H9 (cell line): Measurements from ENCODE around the gene TIMM22. TPM values are rescaled to one million over a fixed set of nuclear protein-coding genes. Genes with fewer than 3 reads are reported as not detected.

ENCODE experiments used
- DNase-seq: peaks from one replicate; pipeline ENCODE4 v3.0.0-alpha.2; 2017
- H2AFZ ChIP-seq: one replicate; pipeline ENCODE4 v1.6.1; 2013; ENCODE audit warnings: mild to moderate bottlenecking, low read length, control low read depth, moderate library complexity
- H2AK5ac ChIP-seq: 2 replicates; pipeline ENCODE4 v1.6.1; 2013; ENCODE audit warnings: low read length, control low read depth, mixed read lengths; ENCODE audit not compliant: insufficient read length
- H2BK120ac ChIP-seq: one replicate; pipeline ENCODE4 v1.6.1; 2013; ENCODE audit warnings: low read depth, mild to moderate bottlenecking, low read length, control low read depth, inconsistent platforms; ENCODE audit not compliant: poor library complexity, severe bottlenecking
- H2BK12ac ChIP-seq: 2 replicates; pipeline ENCODE4 v1.6.1; 2013; ENCODE audit warnings: low read length, control low read depth, mixed read lengths, low read depth; ENCODE audit not compliant: insufficient read length
- H2BK15ac ChIP-seq: 2 replicates; pipeline ENCODE4 v1.6.1; 2013; ENCODE audit warnings: low read depth, low read length, control low read depth
- H2BK20ac ChIP-seq: one replicate; pipeline ENCODE4 v1.6.1; 2013; ENCODE audit warnings: low read depth, mild to moderate bottlenecking, low read length, control low read depth, inconsistent platforms; ENCODE audit not compliant: poor library complexity, severe bottlenecking
- H2BK5ac ChIP-seq: 2 replicates; pipeline ENCODE4 v1.6.1; 2013; ENCODE audit warnings: low read length, control low read depth, mixed read lengths; ENCODE audit not compliant: insufficient read length
- H3K14ac ChIP-seq: 2 replicates; pipeline ENCODE4 v1.6.1; 2013; ENCODE audit warnings: low read length, control low read depth; ENCODE audit not compliant: insufficient read depth
- H3K18ac ChIP-seq: 2 replicates; pipeline ENCODE4 v1.6.1; 2013; ENCODE audit warnings: low read depth, mild to moderate bottlenecking, mixed read lengths, low read length, control low read depth; ENCODE audit not compliant: insufficient read length
- H3K23ac ChIP-seq: 2 replicates; pipeline ENCODE4 v1.6.1; 2013; ENCODE audit warnings: low read length, control low read depth, mixed read lengths, low read depth; ENCODE audit not compliant: insufficient read length
- H3K23me2 ChIP-seq: 2 replicates; pipeline ENCODE4 v1.6.1; 2013; ENCODE audit warnings: low read depth, mild to moderate bottlenecking, mixed read lengths, low read length, control low read depth; ENCODE audit not compliant: insufficient read length, poor library complexity, severe bottlenecking
- H3K27ac ChIP-seq: 2 replicates; pipeline ENCODE4 v1.5.1; 2013; ENCODE audit warnings: low read length, control low read depth, mixed read lengths, low read depth; ENCODE audit not compliant: insufficient read length
- H3K27me3 ChIP-seq: 2 replicates; pipeline ENCODE4 v1.6.1; 2013; ENCODE audit warnings: low read length, control low read depth, inconsistent platforms; ENCODE audit not compliant: insufficient read depth
- H3K4ac ChIP-seq: 2 replicates; pipeline ENCODE4 v1.6.1; 2013; ENCODE audit warnings: low read depth, mild to moderate bottlenecking, control low read depth, inconsistent platforms, low read length, moderate library complexity
- H3K4me1 ChIP-seq: 2 replicates; pipeline ENCODE4 v1.6.1; 2013; ENCODE audit warnings: low read length, control low read depth, inconsistent platforms; ENCODE audit not compliant: insufficient read depth
- H3K4me2 ChIP-seq: 2 replicates; pipeline ENCODE4 v1.6.1; 2013; ENCODE audit warnings: low read length, control low read depth, mixed read lengths; ENCODE audit not compliant: insufficient read length, insufficient read depth
- H3K56ac ChIP-seq: 2 replicates; pipeline ENCODE4 v1.6.1; 2013; ENCODE audit warnings: low read depth, mild to moderate bottlenecking, mixed read lengths, low read length, control low read depth; ENCODE audit not compliant: insufficient read length
- H3K79me1 ChIP-seq: 2 replicates; pipeline ENCODE4 v1.6.1; 2013; ENCODE audit warnings: low read depth, mild to moderate bottlenecking, moderate library complexity, low read length, control low read depth, inconsistent platforms; ENCODE audit not compliant: insufficient read depth, poor library complexity, severe bottlenecking
- H3K79me2 ChIP-seq: 2 replicates; pipeline ENCODE4 v1.6.1; 2013; ENCODE audit warnings: low read length, control low read depth, inconsistent platforms; ENCODE audit not compliant: insufficient read depth
- H3K9ac ChIP-seq: 2 replicates; pipeline ENCODE4 v1.6.1; 2013; ENCODE audit warnings: low read length, control low read depth, mixed read lengths; ENCODE audit not compliant: insufficient read length; ENCODE audit errors: extremely low read depth
- H3K9me3 ChIP-seq: one replicate; pipeline ENCODE4 v1.6.1; 2013; ENCODE audit warnings: low read depth, low read length, inconsistent platforms; ENCODE audit not compliant: control insufficient read depth
- H3T11ph ChIP-seq: one replicate; pipeline ENCODE4 v1.6.1; 2013; ENCODE audit warnings: mild to moderate bottlenecking, low read length, control low read depth, inconsistent platforms
- H4K20me1 ChIP-seq: one replicate; pipeline ENCODE4 v1.6.1; 2013; ENCODE audit not compliant: control insufficient read depth, insufficient read length, insufficient read depth
- H4K5ac ChIP-seq: 2 replicates; pipeline ENCODE4 v1.6.1; 2013; ENCODE audit warnings: low read depth, mild to moderate bottlenecking, mixed read lengths, low read length, control low read depth; ENCODE audit not compliant: insufficient read length
- H4K8ac ChIP-seq: replicated peaks from 2 replicates; pipeline ENCODE4 v1.6.1; 2013; ENCODE audit warnings: low read length, control low read depth, mixed read lengths, low read depth; ENCODE audit not compliant: insufficient read length
- H4K91ac ChIP-seq: 2 replicates; pipeline ENCODE4 v1.6.1; 2013; ENCODE audit warnings: low read depth, mild to moderate bottlenecking, moderate library complexity, mixed read lengths, low read length, control low read depth; ENCODE audit not compliant: insufficient read length
- H3K27ac Mint-ChIP-seq, 3 experiments: 2 replicates in 2 of 3; 3 replicates in 1 of 3; pipeline ENCODE4 v1.8.0; 2020 to 2021; ENCODE audit warnings: mixed read lengths in 3 of 3, mild to moderate bottlenecking in 1 of 3, moderate library complexity in 1 of 3
- H3K27me3 Mint-ChIP-seq: 2 replicates; pipeline ENCODE4 v1.8.0; 2021; ENCODE audit warnings: low read depth, mild to moderate bottlenecking, moderate library complexity, mixed read lengths
- H3K36me3 Mint-ChIP-seq, 3 experiments: 2 replicates in 2 of 3; 3 replicates in 1 of 3; pipeline ENCODE4 v1.8.0; 2020 to 2021; ENCODE audit warnings: low read depth in 3 of 3, mixed read lengths in 3 of 3; ENCODE audit not compliant: insufficient read depth in 1 of 3
- H3K4me1 Mint-ChIP-seq, 2 experiments: 2 replicates each; pipeline ENCODE4 v1.8.0; 2020; ENCODE audit warnings: mixed read lengths in 2 of 2
- H3K4me3 Mint-ChIP-seq, 2 experiments: 2 replicates in 1 of 2; 3 replicates in 1 of 2; pipeline ENCODE4 v1.8.0; 2020 to 2021; ENCODE audit warnings: mild to moderate bottlenecking in 2 of 2, mixed read lengths in 2 of 2, moderate library complexity in 1 of 2
- H3K9me3 Mint-ChIP-seq, 2 experiments: 2 replicates in 1 of 2; 3 replicates in 1 of 2; pipeline ENCODE4 v1.8.0; 2020; ENCODE audit warnings: mild to moderate bottlenecking in 2 of 2, mixed read lengths in 2 of 2, moderate library complexity in 1 of 2
- WGBS: extraction: QIAGEN DNeasy Blood & Tissue Kit; methylation state at CpG from one replicate; pipeline ENCODE4 v1.1.7; 2013; ENCODE audit warnings: missing lambda C conversion rate, low lambda C conversion rate, mixed read lengths; ENCODE audit not compliant: insufficient read length; ENCODE audit errors: extremely low coverage; 5-methylcytosine and 5-hydroxymethylcytosine counted together
- total RNA-seq: library from RNA; stranded (reverse); gene quantifications from 2 replicates; pipeline ENCODE4 v1.2.1, GENCODE V29; 2021
- TF ChIP-seq, protein P1 (sequence below): fragments of 200-600 bp; sonication (generic); conservative IDR thresholded peaks from 3 replicates; pipeline ENCODE4 v1.8.0; 2021; ENCODE audit warnings: antibody characterized with exemption, mild to moderate bottlenecking

TIMM22 gene
- total RNA-seq, 1 experiment from 2014 or later = 23.0 TPM

DNA sequence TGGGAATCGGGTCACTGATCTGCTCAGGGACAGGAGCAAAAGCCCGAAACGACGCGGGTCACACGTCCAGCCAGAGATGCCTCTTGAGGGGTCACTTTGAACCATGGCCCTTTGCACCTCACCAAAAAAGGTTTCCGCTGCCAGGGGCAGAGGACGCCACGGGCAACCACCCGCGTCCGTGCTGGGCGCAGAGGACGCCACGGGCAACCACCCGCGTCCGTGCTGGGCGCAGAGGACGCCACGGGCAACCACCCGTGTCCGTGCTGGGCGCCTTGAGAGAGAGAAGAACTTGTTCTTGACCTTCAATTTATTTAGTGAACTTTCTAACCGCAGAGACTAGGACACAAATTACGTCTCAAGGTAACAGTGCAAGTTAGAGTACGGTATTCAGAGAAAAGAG is 35.5 kb downstream of the TIMM22 start:
- Histone ChIP-seq H2AK5ac (no peak overlapping the region), H3K79me1 (no peaks in the 10 kb centered on the region), H3K56ac (no peak overlapping the region), H3K4me2 (peak overlapping the region; percentile 56), H3K9ac (no peak overlapping the region), H3K4ac (no peak overlapping the region), H3T11ph (no peak overlapping the region), H3K4me1 (no peaks in the 10 kb centered on the region), H2BK20ac (no peak overlapping the region), H2BK12ac (no peak overlapping the region), H3K23ac (no peak overlapping the region), H2BK5ac (no peak overlapping the region), H3K23me2 (peaks cover 9% of the 10 kb centered on the region), H2BK120ac (no peak overlapping the region), H4K20me1 (no peaks in the 10 kb centered on the region), H3K9me3 (no peaks in the 10 kb centered on the region), H2BK15ac (no peak overlapping the region), H4K8ac (no peak overlapping the region), H2AFZ (no peak overlapping the region), H4K5ac (no peak overlapping the region), H3K27ac (no peak overlapping the region), H3K79me2 (no peaks in the 10 kb centered on the region), H3K14ac (no peak overlapping the region), H3K27me3 (no peaks in the 10 kb centered on the region), H3K18ac (no peak overlapping the region), H4K91ac (no peak overlapping the region)
- H3K27ac Mint-ChIP-seq = no peak overlapping the region
- H3K36me3 Mint-ChIP-seq = no peaks in the 10 kb centered on the region; a peak in 2 of 7 replicates
- DNase-seq = no peak
- H3K4me1 Mint-ChIP-seq = peaks cover 2 to 16% of the 10 kb centered on the region in 2 experiments; a peak in 3 of 4 replicates
- peaks cover 18% of the 10 kb centered on the region for H3K27me3 Mint-ChIP-seq
- TF ChIP-seq, protein P1, sequence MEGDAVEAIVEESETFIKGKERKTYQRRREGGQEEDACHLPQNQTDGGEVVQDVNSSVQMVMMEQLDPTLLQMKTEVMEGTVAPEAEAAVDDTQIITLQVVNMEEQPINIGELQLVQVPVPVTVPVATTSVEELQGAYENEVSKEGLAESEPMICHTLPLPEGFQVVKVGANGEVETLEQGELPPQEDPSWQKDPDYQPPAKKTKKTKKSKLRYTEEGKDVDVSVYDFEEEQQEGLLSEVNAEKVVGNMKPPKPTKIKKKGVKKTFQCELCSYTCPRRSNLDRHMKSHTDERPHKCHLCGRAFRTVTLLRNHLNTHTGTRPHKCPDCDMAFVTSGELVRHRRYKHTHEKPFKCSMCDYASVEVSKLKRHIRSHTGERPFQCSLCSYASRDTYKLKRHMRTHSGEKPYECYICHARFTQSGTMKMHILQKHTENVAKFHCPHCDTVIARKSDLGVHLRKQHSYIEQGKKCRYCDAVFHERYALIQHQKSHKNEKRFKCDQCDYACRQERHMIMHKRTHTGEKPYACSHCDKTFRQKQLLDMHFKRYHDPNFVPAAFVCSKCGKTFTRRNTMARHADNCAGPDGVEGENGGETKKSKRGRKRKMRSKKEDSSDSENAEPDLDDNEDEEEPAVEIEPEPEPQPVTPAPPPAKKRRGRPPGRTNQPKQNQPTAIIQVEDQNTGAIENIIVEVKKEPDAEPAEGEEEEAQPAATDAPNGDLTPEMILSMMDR = no peak
- H3K4me3 Mint-ChIP-seq = peak overlapping the region; percentile 56 to 83
- H3K9me3 Mint-ChIP-seq = no peaks in the 10 kb centered on the region
- WGBS = no CpG with 5 or more reads among the region's 27 CpGs
